Jurkat, Clone E6-1 (cell line): ENCODE measurements around the gene PCSK6.

Source experiments
- DNase-seq: peaks from one replicate; pipeline ENCODE4 v3.0.0-alpha.2; 2011; ENCODE audit warnings: low read depth, low spot score
- H3K4me3 ChIP-seq: 2 replicates; pipeline ENCODE4 v1.5.1; 2011; ENCODE audit warnings: mild to moderate bottlenecking, low read length, control low read depth, moderate library complexity

The PCSK6 gene

DNA sequence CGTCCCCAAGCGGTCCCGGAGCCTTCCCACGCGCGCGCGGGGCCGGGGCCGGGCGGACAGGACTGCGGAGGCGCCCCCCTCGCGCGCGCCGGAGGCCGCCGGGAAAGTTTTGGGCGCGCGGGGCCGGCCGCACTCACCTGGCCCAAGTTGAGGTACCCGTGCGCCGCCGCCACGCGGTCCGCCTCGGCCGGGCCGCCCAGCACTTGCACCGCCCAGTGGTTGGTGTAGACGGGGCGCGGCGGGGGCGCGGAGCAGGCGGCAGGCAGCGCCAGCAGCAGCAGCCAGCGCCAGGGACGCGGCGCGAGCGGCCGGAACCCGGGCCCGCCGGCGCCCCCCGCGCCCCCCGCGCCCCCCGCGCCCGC, 289 bp downstream of the PCSK6 start:
- no peak for DNase-seq
- no peak overlapping the region for H3K4me3 ChIP-seq

DNA sequence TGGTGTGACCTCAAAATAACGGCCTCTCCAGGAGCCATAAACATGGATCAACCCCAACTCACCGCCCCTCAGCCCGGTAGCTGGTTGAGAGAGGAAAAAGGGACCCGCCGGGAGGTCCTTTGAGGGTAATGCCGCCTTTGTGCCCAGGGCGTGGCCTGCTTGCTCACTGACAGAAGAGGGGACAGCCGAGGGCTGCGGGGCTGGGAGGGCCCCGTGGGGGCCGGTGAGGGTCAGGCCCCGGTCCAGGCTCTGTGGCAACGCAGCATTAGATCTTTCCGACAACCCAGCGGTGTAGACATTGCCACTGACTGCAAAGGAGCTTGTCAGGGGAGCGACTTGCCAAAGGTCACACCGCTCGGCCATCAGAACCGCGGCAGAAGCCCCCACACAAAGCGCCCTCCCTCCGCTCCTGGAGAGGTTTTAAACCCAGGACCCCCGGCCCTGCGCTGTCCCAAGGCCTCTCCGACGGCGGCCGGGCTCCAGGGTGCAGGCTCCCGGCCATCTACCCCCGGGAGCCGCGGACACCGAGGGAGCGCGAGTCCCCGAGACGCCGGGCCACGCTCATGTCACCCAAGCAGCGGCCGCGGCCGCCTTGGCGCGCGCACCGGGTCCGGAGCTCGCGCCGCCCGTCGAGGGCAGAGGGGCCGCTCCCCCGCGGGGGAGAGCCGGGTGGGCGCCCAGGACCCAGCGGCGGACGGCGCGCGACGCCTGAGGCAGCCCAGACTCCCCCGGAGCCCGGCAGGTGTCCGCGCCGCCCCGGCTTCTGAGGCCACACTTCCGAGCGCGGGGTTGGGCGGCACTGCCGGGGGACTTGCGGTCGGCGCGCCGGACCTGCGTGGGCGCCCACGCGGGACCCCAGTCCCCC, 975 bp downstream of the PCSK6 start:
- no peak for DNase-seq
- no peak overlapping the region for H3K4me3 ChIP-seq

- no peak for DNase-seq
- H3K4me3 ChIP-seq: no peak overlapping the region
Observed at GRCh38 chr15:101486696-101487459, 2.6 kb downstream of the PCSK6 start.

DNA sequence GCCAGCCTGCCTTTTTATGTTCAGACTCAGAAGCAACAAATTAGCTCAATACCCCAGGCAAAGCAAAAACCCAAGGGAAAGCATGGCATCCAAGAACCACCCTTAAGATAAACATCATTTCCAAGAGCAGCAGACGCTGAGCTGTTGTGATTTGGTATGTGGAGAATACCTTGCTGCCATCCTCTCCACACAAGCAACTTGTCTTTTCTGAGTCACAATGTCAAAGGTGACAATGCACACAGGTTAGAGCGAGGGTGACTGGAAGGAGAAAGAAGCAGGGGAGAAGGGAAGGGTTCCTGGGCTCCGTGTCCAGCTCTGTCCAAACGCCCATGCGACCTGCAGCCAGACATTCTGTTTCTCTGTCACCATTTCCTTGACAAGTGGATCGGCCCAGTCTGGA, 6.0 kb downstream of the PCSK6 start:
- DNase-seq: no peak
- no peak overlapping the region for H3K4me3 ChIP-seq

- H3K4me3 ChIP-seq: no peak overlapping the region
- no peak for DNase-seq
Observed at GRCh38 chr15:101482526-101483371, 6.8 kb downstream of the PCSK6 start.

DNA sequence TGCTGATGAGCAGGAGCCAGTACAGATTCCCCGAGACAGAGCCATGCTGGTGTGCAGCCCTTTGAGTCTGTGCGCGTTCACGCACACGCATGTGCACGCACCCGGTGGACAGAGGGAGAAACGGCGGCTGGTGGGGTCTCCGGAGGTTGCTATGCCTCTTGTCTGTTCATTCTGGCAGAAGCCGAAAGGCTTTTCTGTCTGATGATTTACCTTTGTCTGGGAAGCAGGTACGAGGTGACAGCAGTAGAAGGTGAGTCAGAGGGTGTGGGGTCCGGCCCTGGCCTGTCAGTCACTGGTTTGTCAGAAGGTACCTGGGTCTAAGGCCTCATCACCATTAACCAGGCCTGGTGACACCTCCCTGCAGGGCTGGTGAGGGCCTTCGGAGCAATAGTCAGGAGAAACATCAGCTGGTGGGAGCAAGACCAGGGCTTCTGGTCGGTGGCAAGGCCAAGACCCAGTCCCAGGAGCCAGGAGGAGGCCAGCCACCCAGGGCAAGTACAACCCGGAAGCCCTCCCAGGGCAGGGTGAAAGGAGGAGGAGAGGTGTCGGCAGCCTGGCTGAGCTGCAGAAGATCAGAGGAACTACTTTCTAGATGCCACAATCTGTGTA, 7.5 kb downstream of the PCSK6 start:
- no peak overlapping the region for H3K4me3 ChIP-seq
- no peak for DNase-seq

- no peak for DNase-seq
- H3K4me3 ChIP-seq: no peak overlapping the region
Observed at GRCh38 chr15:101481381-101481705, 8.2 kb downstream of the PCSK6 start.

DNA sequence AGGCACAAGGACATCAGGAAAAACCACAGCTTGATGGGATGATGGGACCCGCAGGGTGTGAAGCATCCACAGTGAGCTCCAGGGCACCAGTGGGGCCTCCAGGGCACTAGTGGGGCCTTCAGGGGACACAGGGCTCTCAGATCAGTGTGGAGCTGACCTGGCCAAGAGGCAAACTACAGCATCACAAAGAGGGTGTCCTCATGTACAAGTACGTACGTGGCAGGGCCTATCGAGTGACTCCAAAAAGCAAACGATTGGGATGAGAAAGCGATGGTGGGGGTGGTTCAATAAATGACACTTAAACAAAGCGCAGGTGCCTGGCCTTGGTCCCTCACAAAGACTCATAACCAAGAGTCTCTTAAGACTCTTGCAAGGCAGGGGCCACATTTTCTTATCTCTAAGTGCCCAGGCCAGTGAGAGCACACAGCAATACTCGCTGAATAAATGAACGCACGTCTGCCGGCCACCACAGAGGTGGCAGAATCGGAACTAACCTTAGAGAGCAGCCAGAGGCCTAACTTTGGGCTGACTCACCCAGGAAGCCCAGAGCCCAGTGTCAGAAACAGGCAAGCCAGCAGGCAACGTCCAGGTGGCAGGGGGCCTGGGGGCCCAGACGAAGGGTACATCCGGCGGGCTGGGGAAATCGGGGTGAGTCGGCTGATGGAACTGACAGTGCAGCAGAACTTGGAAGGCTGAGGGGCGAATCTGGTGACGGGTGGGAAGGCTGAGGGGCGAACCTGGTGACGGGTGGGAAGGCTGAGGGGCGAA, 8.7 kb downstream of the PCSK6 start:
- DNase-seq: no peak
- no peak overlapping the region for H3K4me3 ChIP-seq

- DNase-seq: no peak
- no peak overlapping the region for H3K4me3 ChIP-seq
Observed at GRCh38 chr15:101479851-101480612, 9.5 kb downstream of the PCSK6 start.

GRCh38 chr15:101479342-101479845, 10.1 kb downstream of the PCSK6 start:
- no peak overlapping the region for H3K4me3 ChIP-seq
- no peak for DNase-seq

DNA sequence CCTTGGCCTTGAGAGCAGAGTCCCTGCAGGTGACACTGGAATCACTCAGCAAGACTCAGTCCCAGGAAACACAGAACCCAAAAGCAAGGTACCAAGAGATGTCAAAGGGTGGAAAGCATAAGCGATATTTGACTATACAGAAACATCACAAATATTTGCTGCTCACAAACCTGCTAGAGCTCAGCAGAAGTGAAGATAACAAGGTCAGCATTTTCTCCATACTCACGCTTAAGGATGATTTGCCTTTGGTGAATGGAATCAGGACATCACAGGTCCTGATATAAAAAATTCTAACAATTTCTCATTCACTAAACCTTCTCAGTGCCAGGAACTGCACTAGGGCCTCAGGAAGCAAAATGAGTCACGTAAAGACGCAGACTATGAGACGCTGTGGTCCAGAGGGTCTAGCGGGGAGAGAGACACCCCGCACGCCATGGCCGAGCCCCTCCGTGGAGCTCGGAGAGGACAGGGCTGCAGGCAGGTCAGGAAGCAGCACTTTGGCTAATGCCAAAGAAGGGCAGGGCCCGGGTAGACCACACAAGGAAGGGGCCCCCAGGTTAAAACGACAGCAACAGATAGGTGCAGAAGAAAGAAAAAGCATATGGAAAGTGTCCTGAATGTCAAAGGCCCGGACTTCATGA, 10.7 kb downstream of the PCSK6 start:
- no peak overlapping the region for H3K4me3 ChIP-seq
- DNase-seq: no peak

GRCh38 chr15:101477851-101478362, 11.6 kb downstream of the PCSK6 start:
- no peak overlapping the region for H3K4me3 ChIP-seq
- no peak for DNase-seq

GRCh38 chr15:101476756-101477155, 12.8 kb downstream of the PCSK6 start:
- H3K4me3 ChIP-seq: no peak overlapping the region

GRCh38 chr15:101474983-101475382, 14.5 kb downstream of the PCSK6 start:
- no peak for DNase-seq
- no peak overlapping the region for H3K4me3 ChIP-seq

More at GRCh38 chr15:101476756-101477155, 12.8 kb downstream of the PCSK6 start:
- DNase-seq: no peak

- DNase-seq: no peak
- H3K4me3 ChIP-seq: no peak overlapping the region
Observed at GRCh38 chr15:101474233-101474632, 15.3 kb downstream of the PCSK6 start.

DNA sequence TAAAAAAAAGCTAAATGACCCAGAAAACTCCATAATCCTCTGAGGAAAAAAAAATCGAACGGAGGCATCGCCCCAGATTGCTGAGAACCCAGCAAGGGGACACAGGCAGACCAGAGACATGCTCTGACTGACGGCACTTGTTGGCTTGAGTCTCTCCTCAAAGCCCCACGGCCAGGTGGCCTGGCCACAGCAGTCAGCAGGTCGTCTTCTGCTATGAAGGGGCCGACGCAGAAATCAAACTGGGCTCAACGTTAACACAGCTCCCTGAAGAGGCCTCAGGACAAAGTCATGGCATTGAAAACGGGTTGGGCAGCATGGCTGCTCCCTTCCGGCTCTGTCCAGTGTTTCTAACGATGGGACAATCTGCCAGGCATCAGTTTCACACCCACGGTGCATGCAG, 17.5 kb downstream of the PCSK6 start:
- no peak for DNase-seq
- H3K4me3 ChIP-seq: no peak overlapping the region

- no peak overlapping the region for H3K4me3 ChIP-seq
- DNase-seq: no peak
Observed at GRCh38 chr15:101470548-101471239, 18.8 kb downstream of the PCSK6 start.
